Esophagus mucosa (tissue), 1 donor: ENCODE measurements around the gene ARHGAP6. TPM values are rescaled to one million over a fixed set of nuclear protein-coding genes. Genes with fewer than 3 reads are reported as not detected.
"Not testable (repeated sequence)": the region's sequence is repeated elsewhere in the genome, so short reads cannot be mapped to it uniquely, and the experiment has no call there.

Source experiments
- ATAC-seq: fragments of 200-7000 bp; cut with Tn5 transposase; one replicate; pipeline ENCODE4 v1.9.1; 2020
- total RNA-seq: library from RNA; stranded (reverse); gene quantifications from one replicate; pipeline ENCODE4 v1.2.4, GENCODE V29; 2023
- donor health status: DM: yes; HTN: yes; CAD: no.

Gene ARHGAP6
- total RNA-seq, 1 donor from 2014 or later, result 0.56 TPM

- ATAC-seq, result no peak
Observed at GRCh38 chrX:11146411-11146810, 519.3 kb downstream of the ARHGAP6 start.

GRCh38 chrX:11143931-11144678, 521.6 kb downstream of the ARHGAP6 start:
- ATAC-seq, result peak; percentile 83

- ATAC-seq, result no peak
Observed at GRCh38 chrX:11138498-11139390, 527.0 kb downstream of the ARHGAP6 start.

GRCh38 chrX:11137543-11138139, 528.1 kb downstream of the ARHGAP6 start:
- no peak for ATAC-seq

GRCh38 chrX:11135564-11136185, 530.0 kb downstream of the ARHGAP6 start:
- ATAC-seq, result no peak

GRCh38 chrX:11131146-11131545, 534.6 kb downstream of the ARHGAP6 start:
- ATAC-seq, result no peak

- ATAC-seq, result no peak
Observed at GRCh38 chrX:11130136-11130535, 535.6 kb downstream of the ARHGAP6 start.

GRCh38 chrX:11129534-11130105, 536.1 kb downstream of the ARHGAP6 start:
- no peak for ATAC-seq

- no peak for ATAC-seq
Observed at GRCh38 chrX:11125060-11125459, 540.7 kb downstream of the ARHGAP6 start.

GRCh38 chrX:11124112-11124511, 541.6 kb downstream of the ARHGAP6 start:
- ATAC-seq, result no peak

GRCh38 chrX:11123087-11123486, 542.6 kb downstream of the ARHGAP6 start:
- not testable (repeated sequence) for ATAC-seq

GRCh38 chrX:11119313-11119943, 546.3 kb downstream of the ARHGAP6 start:
- ATAC-seq, result no peak

- no peak for ATAC-seq
Observed at GRCh38 chrX:11117745-11118144, 548.0 kb downstream of the ARHGAP6 start.

GRCh38 chrX:11113731-11114130, 552.0 kb downstream of the ARHGAP6 start:
- ATAC-seq, result no peak

GRCh38 chrX:11111947-11112346, 553.8 kb downstream of the ARHGAP6 start:
- no peak for ATAC-seq

GRCh38 chrX:11111037-11111851, 554.5 kb downstream of the ARHGAP6 start, which contains the start of gene HCCS:
HCCS (plus strand) TSS chrX:11111332; CDS start chrX:11112061, 729 bp downstream.
- peak; percentile 92 for ATAC-seq

- ATAC-seq, result no peak
Observed at GRCh38 chrX:11109968-11110367, 555.8 kb downstream of the ARHGAP6 start.

GRCh38 chrX:11108253-11108941, 557.3 kb downstream of the ARHGAP6 start:
- ATAC-seq, result no peak

GRCh38 chrX:11105080-11105479, 560.6 kb downstream of the ARHGAP6 start:
- peak; percentile 72 for ATAC-seq

- ATAC-seq, result no peak
Observed at GRCh38 chrX:11103751-11104150, 562.0 kb downstream of the ARHGAP6 start.
